Stimulated activated CD8-positive, alpha-beta memory T cell treated with anti-CD3 and anti-CD28 coated beads, Interleukin-4, amount 100 ng/mL, for 24 hours (primary cell): ENCODE results near the gene NRCAM.

Source experiments
- DNase-seq: peaks from one replicate; pipeline ENCODE4 v3.0.0-alpha.2; 2020; ENCODE audit warnings: low read depth

The NRCAM gene

DNA sequence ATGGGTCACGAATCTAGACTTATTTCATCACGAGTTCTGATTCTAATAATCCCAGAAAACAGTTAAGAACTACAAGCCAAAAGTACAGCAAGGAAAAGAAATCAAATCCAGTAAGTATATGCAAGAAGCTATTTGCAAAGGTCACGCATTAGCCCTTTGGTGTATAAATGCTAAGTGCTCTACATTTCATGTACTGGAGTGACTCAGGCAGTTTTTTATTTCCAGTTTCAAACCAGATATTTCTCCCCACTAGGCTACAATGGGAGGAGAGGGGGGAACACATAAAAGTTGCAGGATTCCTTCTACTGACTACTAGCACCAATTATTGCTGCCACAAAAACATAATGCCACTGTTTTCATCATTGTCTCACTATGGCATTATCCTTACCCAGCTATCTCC lies 148.0 kb downstream of the NRCAM start:
- no peak for DNase-seq

DNA sequence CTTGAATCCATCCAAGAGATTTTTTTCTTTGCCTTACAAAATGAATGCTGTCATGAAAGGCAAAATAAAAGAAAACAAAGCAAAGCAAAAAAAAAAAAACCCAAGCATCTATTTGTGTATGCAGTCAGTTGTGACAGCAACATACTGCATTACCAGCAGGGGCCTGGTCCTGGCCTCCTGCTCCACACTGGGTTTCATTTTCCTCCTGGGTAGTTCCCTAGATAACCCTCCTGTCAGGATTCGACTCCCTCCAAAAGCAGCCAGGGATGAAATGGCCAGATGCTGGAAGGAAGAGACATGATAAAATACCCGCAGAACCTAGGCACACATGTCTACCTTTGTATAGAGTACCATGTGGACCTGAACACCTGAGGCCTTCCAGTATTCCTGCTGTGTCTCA lies 148.6 kb downstream of the NRCAM start:
- DNase-seq = no peak

- no peak for DNase-seq
These were observed 149.0 kb downstream of the NRCAM start for GRCh38 chr7:108307194-108307593.

GRCh38 chr7:108303332-108303731 lies 152.9 kb downstream of the NRCAM start:
- no peak for DNase-seq

GRCh38 chr7:108301387-108301786 lies 154.8 kb downstream of the NRCAM start:
- no peak for DNase-seq

GRCh38 chr7:108299251-108299973 lies 156.8 kb downstream of the NRCAM start:
- no peak for DNase-seq

DNA sequence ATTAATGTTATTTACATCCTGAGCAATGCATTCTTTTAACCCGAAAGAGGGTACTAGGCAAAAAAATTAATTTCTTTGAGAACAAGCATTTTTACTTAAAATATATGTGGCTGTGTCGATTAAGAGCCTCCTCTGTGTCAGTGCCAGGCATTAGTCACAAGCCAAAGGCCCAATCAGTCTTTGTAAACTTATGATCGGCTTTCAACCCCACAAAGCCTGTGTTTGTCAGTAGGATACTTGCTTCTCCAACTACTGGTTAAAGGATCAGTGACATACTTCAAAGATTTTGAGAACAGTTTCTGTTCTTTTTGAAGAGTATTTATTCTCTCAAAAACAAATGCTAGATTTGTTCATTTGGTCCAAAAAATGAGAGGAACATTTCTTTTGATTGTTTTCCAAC lies 159.3 kb downstream of the NRCAM start:
- DNase-seq = no peak

GRCh38 chr7:108294595-108294994 lies 161.6 kb downstream of the NRCAM start:
- DNase-seq = no peak

- no peak for DNase-seq
These were observed 163.1 kb downstream of the NRCAM start for GRCh38 chr7:108293149-108293612.

GRCh38 chr7:108292541-108292940 lies 163.7 kb downstream of the NRCAM start:
- no peak for DNase-seq

DNA sequence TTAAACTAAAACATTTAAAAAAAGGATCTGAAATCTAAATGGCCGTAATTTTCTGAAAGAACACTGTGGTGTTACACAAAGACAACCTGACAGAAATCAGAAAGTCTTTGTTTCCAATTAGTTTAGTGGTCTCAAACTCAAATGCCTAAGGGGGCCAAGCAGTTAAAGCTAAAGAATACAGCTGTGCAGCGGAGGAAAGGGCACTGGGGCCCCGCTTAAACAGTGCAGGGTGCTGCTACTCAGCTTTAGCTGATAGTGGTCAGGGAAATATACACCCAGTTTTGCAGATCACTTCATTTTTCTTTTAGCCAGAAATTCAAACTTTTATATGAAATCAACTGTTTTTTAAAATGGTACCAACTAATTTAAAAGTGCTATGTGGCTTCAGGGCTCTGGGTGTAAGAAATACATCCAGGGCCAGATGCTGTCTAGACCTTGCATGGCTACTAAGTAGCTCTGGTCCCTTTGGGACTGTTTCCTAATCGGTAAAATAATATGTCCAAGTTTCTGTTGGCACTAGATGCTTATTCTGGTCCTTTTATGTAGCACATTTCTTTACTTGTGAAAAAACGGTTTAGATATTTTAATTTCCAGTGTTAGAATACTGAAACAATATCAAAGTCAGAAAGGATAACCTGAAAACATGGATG lies 164.3 kb downstream of the NRCAM start:
- DNase-seq = no peak

DNA sequence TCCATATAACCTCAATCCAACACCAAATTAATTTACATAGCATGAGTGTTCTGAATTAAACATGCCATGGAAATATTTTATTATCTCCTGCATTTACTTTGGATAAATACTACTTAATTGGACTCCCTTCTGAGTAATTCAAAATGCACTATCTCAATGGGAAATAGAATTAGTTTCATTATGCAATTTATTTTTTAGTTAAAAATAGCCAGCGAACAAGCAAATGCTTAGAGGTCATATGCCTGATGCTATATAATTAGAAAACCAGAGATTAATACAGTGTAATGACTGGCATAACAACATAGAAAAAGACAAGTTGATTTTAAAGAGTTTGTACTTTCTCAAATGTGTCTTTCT lies 165.1 kb downstream of the NRCAM start:
- no peak for DNase-seq

- DNase-seq = no peak
These were observed 165.6 kb downstream of the NRCAM start for GRCh38 chr7:108290459-108291151.

GRCh38 chr7:108289852-108290251 lies 166.4 kb downstream of the NRCAM start:
- DNase-seq = no peak

DNA sequence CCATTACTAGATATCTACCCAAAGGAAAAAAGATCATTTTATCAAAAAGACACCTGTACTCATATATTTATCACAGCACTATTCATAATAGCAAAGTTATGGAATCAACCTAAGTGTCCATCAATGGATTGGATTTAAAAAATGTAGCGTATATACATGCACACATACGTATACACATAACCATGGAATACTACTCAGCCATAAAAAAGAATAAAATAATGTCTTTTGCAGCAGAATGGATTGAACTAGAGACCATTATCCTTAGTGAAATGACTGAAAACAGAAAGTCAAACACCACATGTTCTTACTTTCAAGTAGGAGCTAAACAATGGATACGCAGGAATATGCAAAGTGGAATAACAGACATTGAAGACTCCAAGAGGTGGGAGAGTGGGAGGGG lies 168.4 kb downstream of the NRCAM start:
- DNase-seq = no peak

- no peak for DNase-seq
These were observed 169.8 kb downstream of the NRCAM start for GRCh38 chr7:108286290-108286904.

- DNase-seq = no peak
These were observed 170.5 kb downstream of the NRCAM start for GRCh38 chr7:108285778-108286177.

GRCh38 chr7:108285003-108285368 lies 171.2 kb downstream of the NRCAM start:
- no peak for DNase-seq

- DNase-seq = no peak
These were observed 171.8 kb downstream of the NRCAM start for GRCh38 chr7:108284349-108285002.

DNA sequence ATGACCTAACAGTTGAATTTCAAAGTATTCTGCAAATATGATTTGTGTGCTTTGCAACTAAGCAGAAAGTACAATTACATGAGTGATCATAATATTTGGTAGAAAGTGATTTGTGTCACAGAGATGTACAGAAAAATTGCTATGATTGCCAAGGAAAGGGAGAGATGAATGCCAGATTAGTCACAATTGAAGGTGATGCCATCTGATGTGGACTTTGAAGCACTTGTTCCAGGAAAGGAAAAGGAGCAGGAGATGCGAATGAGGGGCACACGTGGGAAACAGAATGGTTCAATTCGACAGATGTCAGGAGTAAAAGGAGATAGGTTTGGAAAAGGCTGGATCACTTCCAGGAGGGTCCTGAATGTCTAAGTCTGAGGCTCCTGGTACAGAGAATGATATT lies 173.0 kb downstream of the NRCAM start:
- DNase-seq = no peak

- no peak for DNase-seq
These were observed 173.7 kb downstream of the NRCAM start for GRCh38 chr7:108282427-108282996.

GRCh38 chr7:108280136-108280535 lies 176.1 kb downstream of the NRCAM start:
- no peak for DNase-seq
